ENCODE data around the gene BTF3L4.
"Not testable (repeated sequence)": the region's sequence is repeated elsewhere in the genome, so short reads cannot be mapped to it uniquely, and the experiment has no call there.

BTF3L4 gene

DNA sequence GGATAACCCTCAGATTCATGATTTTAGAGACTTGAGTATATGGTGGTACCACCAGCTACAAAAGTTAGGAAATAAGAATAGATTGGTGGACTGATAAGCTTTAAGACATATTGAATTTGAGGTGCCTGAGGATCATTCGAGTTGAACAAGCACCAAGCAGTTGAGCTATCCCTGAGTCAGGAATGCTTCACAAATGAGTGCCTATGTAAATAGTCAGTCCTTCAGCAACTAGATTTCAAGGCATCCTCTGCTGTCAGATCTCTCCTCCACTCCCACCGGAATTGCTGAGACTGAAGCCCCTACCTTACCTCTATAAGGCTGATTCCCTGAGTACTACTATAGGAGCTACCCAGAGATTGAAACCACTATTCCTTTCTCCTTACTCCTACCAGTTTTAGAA is 7.1 kb downstream of the BTF3L4 start:
- no peak overlapping the region for H3K4me3 ChIP-seq (ENCODE audit: low read depth, low read length)
- no peak for DNase-seq (ENCODE audit: low read depth)
- TF ChIP-seq CTCF (IDR thresholded peaks at IDR 0.05; ENCODE audit: insufficient read depth, low read depth, low read length, missing control alignments): no peak

DNA sequence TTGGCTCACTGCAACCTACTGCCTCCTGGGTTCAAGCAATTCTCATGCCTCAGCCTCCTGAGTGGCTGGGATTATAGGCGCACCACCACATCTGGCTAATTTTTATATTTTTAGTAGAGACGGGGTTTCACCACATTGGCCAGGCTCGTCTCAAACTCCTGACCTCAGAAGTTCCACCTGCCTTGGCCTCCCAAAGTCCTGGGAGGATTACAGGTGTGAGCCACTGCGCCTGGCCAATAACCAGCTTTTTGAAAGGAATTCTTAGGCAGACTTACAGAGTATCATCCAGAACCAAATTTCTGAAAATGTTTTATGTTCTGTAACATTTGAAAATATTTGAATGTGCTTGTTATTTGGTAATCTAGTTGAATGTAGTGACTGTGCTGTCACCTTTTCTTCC is 14.6 kb downstream of the BTF3L4 start:
- TF ChIP-seq CTCF (IDR thresholded peaks at IDR 0.05; ENCODE audit: insufficient read depth, low read depth, low read length, missing control alignments): no peak
- no peak for DNase-seq (ENCODE audit: low read depth)
- H3K4me3 ChIP-seq (ENCODE audit: low read depth, low read length): no peak overlapping the region

DNA sequence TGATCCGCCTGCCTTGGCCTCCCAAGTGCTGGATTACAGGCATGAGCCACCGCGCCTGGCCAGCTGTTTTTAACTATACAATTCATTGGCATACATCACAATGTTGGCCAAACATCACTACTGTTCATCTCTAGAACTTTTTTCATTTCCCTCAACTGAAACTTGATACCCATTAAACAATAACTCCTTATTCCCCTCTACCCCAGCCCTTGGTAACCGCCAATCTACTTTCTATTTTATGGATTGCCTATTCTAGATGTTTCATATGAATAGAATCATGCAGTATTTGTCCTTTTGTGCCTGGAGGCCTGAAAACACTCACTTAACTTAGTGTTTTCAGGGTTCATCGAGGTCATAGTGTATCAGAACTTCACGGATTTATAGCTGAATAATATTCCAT is 16.2 kb downstream of the BTF3L4 start:
- DNase-seq (ENCODE audit: low read depth): no peak

GRCh38 chr1:52077277-52077676 is 21.2 kb downstream of the BTF3L4 start:
- not testable (repeated sequence) for H3K4me3 ChIP-seq (ENCODE audit: low read depth, low read length); DNase-seq (ENCODE audit: low read depth)

More for the DNA sequence above, 16.2 kb downstream of the BTF3L4 start:
- TF ChIP-seq CTCF (IDR thresholded peaks at IDR 0.05; ENCODE audit: insufficient read depth, low read depth, low read length, missing control alignments): no peak
- H3K4me3 ChIP-seq (ENCODE audit: low read depth, low read length): no peak overlapping the region

- no peak overlapping the region for H3K4me3 ChIP-seq (ENCODE audit: low read depth, low read length)
- no peak for TF ChIP-seq CTCF (IDR thresholded peaks at IDR 0.05; ENCODE audit: insufficient read depth, low read depth, low read length, missing control alignments)
- no peak for DNase-seq (ENCODE audit: low read depth)
Measured at GRCh38 chr1:52080014-52080415, 23.9 kb downstream of the BTF3L4 start.

DNA sequence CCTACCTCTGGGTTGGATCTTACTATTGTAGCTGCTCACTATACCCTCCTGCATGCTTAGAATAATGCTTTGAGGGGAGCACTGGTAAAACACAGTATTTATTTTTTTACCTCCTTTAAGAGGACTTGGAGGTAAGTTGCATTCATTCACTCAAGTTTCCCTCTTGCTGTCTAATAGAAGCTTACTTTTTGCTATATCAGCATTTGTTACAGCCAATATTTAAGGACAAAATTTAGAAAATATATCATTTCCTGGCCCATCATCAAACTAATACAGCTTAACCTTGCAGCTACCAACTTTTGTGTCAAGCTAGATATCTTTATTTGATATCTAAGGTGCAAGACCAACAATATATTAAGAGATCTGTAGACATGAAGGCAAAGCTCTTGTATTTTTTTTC is 31.8 kb downstream of the BTF3L4 start:
- not testable (repeated sequence) for DNase-seq (ENCODE audit: low read depth); H3K4me3 ChIP-seq (ENCODE audit: low read depth, low read length)

DNA sequence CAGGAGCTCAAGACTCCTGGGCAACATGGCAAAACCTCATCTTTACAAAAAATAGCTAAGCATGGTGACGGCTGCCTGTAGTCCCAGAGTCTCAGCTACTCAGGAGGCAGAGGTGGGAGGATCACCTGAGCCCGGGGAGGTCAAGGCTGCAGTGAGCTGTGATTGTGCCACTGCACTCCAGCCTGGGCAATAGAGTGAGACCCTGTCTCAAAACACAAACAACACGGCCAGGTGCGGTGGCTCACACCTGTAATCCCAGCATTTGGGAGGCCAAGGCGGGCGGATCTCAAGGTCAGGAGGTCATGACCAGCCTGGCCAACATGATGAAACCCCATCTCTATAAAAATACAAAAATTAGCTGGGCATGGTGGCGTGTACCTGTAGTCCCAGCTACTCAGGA is 38.2 kb downstream of the BTF3L4 start:
- not testable (repeated sequence) for H3K4me3 ChIP-seq (ENCODE audit: low read depth, low read length); DNase-seq (ENCODE audit: low read depth)

- peak; percentile 14 for DNase-seq (ENCODE audit: low read depth)
- no peak overlapping the region for H3K4me3 ChIP-seq (ENCODE audit: low read depth, low read length)
- TF ChIP-seq CTCF (IDR thresholded peaks at IDR 0.05; ENCODE audit: insufficient read depth, low read depth, low read length, missing control alignments): no peak
Measured at GRCh38 chr1:52096216-52096615, 40.1 kb downstream of the BTF3L4 start.

Measured in GM12865 (cell line).